Type B pancreatic cell (in vitro differentiated cells): ENCODE data around the gene SNAPC3. TPM values are rescaled to one million over a fixed set of nuclear protein-coding genes. Genes with fewer than 3 reads are reported as not detected.

ENCODE experiments used
- DNase-seq: peaks from one replicate; pipeline ENCODE4 v3.0.0; 2021; ENCODE audit warnings: mixed read lengths; ENCODE audit not compliant: unreplicated experiment; ENCODE audit errors: extremely low spot score
- H3K27ac Mint-ChIP-seq: 2 replicates; pipeline ENCODE4 v1.8.0; 2021; ENCODE audit warnings: mild to moderate bottlenecking, mixed read lengths
- H3K27me3 Mint-ChIP-seq: 2 replicates; pipeline ENCODE4 v1.8.0; 2021; ENCODE audit warnings: mixed read lengths
- H3K36me3 Mint-ChIP-seq: 2 replicates; pipeline ENCODE4 v1.8.0; 2021; ENCODE audit warnings: mixed read lengths
- H3K4me1 Mint-ChIP-seq: one replicate; pipeline ENCODE4 v1.8.0; 2021; ENCODE audit warnings: mixed read lengths; ENCODE audit not compliant: unreplicated experiment
- H3K4me3 Mint-ChIP-seq: 2 replicates; pipeline ENCODE4 v1.8.0; 2021; ENCODE audit warnings: mild to moderate bottlenecking, mixed read lengths
- H3K9me3 Mint-ChIP-seq: 2 replicates; pipeline ENCODE4 v1.8.0; 2021; ENCODE audit warnings: mixed read lengths
- total RNA-seq: library from RNA; stranded (reverse); gene quantifications from 2 replicates; pipeline ENCODE4 v1.2.1, GENCODE V29; 2021; ENCODE audit warnings: low replicate concordance
- TF ChIP-seq, protein P1 (sequence below): fragments of 200-600 bp; sonication (generic); conservative IDR thresholded peaks from 2 replicates; pipeline ENCODE4 v1.5.0; 2021; ENCODE audit warnings: antibody characterized with exemption, mild to moderate bottlenecking

The SNAPC3 gene
- total RNA-seq, 1 donor from 2014 or later, result 42.6 TPM

DNA sequence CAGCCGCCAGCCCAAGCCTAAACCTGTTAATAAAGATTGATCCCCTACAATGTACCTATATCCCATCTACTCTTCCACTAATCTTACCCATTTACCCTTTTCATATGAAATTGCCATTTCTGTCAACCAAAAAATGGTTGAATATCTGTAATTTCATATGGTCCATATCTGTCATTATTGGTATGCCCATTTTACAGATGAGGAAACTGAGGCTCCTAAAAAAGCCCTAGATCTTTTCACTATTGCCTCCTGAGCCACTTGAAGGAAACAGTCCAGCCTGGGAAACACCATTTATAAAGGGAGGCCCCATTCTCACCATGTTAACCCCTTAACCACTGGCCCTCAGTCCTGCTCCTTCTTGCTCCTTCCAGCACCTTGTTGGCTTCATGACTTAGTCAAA is 41.2 kb upstream of the SNAPC3 start:
- H3K27me3 Mint-ChIP-seq, result peaks cover 8% of the 10 kb centered on the region
- H3K4me3 Mint-ChIP-seq, result no peak overlapping the region
- H3K27ac Mint-ChIP-seq, result no peak overlapping the region
- DNase-seq, result no peak
- TF ChIP-seq, protein P1, sequence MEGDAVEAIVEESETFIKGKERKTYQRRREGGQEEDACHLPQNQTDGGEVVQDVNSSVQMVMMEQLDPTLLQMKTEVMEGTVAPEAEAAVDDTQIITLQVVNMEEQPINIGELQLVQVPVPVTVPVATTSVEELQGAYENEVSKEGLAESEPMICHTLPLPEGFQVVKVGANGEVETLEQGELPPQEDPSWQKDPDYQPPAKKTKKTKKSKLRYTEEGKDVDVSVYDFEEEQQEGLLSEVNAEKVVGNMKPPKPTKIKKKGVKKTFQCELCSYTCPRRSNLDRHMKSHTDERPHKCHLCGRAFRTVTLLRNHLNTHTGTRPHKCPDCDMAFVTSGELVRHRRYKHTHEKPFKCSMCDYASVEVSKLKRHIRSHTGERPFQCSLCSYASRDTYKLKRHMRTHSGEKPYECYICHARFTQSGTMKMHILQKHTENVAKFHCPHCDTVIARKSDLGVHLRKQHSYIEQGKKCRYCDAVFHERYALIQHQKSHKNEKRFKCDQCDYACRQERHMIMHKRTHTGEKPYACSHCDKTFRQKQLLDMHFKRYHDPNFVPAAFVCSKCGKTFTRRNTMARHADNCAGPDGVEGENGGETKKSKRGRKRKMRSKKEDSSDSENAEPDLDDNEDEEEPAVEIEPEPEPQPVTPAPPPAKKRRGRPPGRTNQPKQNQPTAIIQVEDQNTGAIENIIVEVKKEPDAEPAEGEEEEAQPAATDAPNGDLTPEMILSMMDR, result no peak
- no peaks in the 10 kb centered on the region for H3K36me3 Mint-ChIP-seq
- no peaks in the 10 kb centered on the region for H3K9me3 Mint-ChIP-seq
- H3K4me1 Mint-ChIP-seq, result no peaks in the 10 kb centered on the region

DNA sequence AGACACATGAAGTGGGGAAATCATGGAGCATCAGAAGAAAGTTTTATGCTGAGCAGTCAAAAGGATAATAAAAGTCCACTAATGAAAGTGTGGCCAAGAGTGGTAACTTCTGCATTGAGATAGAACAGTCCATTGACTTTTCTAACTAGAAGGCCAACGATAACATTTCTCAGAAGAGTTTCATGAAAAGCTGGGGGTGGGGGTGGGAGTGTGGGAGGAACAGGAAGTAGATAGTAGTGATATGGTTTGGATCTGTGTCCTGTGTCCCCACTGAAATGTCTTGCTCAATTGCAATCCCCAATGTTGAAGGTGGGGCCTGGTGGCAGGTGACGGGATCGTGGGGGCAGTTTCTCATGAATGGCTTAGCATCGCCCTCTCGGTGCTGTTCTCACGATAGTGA is 36.2 kb upstream of the SNAPC3 start:
- H3K4me3 Mint-ChIP-seq, result no peak overlapping the region
- no peak overlapping the region for H3K27ac Mint-ChIP-seq
- peaks cover 7% of the 10 kb centered on the region for H3K27me3 Mint-ChIP-seq
- H3K4me1 Mint-ChIP-seq, result peaks cover 9% of the 10 kb centered on the region
- TF ChIP-seq, protein P1, result no peak
- H3K36me3 Mint-ChIP-seq, result no peaks in the 10 kb centered on the region
- H3K9me3 Mint-ChIP-seq, result no peaks in the 10 kb centered on the region
- DNase-seq, result no peak

DNA sequence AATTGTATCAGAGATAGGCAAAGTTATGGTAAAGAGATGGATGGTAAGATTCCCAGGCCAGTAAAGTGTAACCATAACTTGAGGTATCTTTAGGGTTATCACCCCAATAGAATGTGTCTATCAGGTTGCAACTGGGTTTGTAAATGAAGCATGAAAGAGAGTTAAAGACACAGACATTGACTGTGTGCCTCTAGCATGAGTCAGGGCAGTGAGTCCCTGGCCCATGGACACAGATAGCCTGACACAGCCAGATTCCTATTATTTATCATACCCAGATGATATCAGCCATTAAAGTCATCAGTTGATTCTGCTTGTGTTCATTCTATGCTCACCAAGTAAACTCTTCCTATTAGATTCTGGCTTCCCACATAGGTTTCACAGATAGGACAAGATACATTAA is 33.5 kb upstream of the SNAPC3 start:
- no peak for DNase-seq
- TF ChIP-seq, protein P1, result no peak
- Mint-ChIP-seq H3K36me3 (no peaks in the 10 kb centered on the region), H3K4me1 (peaks cover 9% of the 10 kb centered on the region), H3K9me3 (no peaks in the 10 kb centered on the region), H3K27me3 (peaks cover 3% of the 10 kb centered on the region), H3K4me3 (no peak overlapping the region), H3K27ac (no peak overlapping the region)

- Mint-ChIP-seq H3K36me3 (no peaks in the 10 kb centered on the region), H3K27me3 (peaks cover 3% of the 10 kb centered on the region), H3K4me3 (no peak overlapping the region), H3K4me1 (peaks cover 9% of the 10 kb centered on the region), H3K9me3 (no peaks in the 10 kb centered on the region), H3K27ac (no peak overlapping the region)
- DNase-seq, result no peak
- TF ChIP-seq, protein P1, result no peak
Measured at GRCh38 chr9:15389631-15390030, 33.0 kb upstream of the SNAPC3 start.

GRCh38 chr9:15390201-15390600 is 32.5 kb upstream of the SNAPC3 start:
- Mint-ChIP-seq H3K4me1 (peaks cover 9% of the 10 kb centered on the region), H3K4me3 (no peak overlapping the region), H3K36me3 (no peaks in the 10 kb centered on the region), H3K27ac (no peak overlapping the region), H3K27me3 (peaks cover 3% of the 10 kb centered on the region), H3K9me3 (no peaks in the 10 kb centered on the region)
- no peak for DNase-seq
- TF ChIP-seq, protein P1, result no peak

DNA sequence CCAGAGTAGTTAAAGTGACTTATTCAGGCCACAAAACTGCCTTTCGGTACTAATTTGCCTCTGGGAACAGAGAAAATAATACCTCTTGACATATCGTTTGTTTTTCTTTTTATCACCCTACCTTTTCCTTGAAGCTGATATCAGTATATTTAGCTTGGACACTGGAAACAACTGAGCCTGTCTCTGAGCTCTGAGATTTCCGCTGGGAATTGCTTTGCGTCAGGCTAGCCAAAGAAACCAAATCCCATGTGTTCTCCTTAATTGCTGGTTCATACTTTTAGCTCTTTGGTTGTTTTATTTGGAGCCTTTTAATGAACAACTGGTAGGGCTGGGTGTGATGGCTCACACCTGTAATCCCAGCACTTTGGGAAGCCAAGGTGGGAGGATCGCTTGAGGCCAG is 30.3 kb upstream of the SNAPC3 start:
- TF ChIP-seq, protein P1, result no peak
- Mint-ChIP-seq H3K27me3 (peaks cover 3% of the 10 kb centered on the region), H3K4me3 (no peak overlapping the region), H3K9me3 (no peaks in the 10 kb centered on the region), H3K4me1 (peaks cover 9% of the 10 kb centered on the region), H3K36me3 (no peaks in the 10 kb centered on the region), H3K27ac (no peak overlapping the region)
- DNase-seq, result no peak
